HepG2 (cell line): ENCODE data around the gene RPL18. TPM values are rescaled to one million over a fixed set of nuclear protein-coding genes. Genes with fewer than 3 reads are reported as not detected.

Experiments
- CHCHD3 ChIP-seq: sonication (generic); formaldehyde crosslinking; IDR thresholded peaks from 2 replicates; pipeline ENCODE4 v1.8.0; 2022; ENCODE audit warnings: mild to moderate bottlenecking, missing genetic modification reagents, moderate library complexity
- ETV6 ChIP-seq: sonication (generic); formaldehyde crosslinking; conservative IDR thresholded peaks from 2 replicates; pipeline ENCODE4 v1.4.0; 2020; ENCODE audit warnings: missing genetic modification reagents
- KMT2A ChIP-seq: sonication (generic); formaldehyde crosslinking; IDR thresholded peaks from 2 replicates; pipeline ENCODE4 v1.4.0; 2020; ENCODE audit warnings: missing genetic modification reagents
- MAFK ChIP-seq, 2 experiments: IDR thresholded peaks in 1 of 2; conservative IDR thresholded peaks in 1 of 2; 2 replicates each; pipeline ENCODE4 v1.6.1; 2011; ENCODE audit warnings: improper control_type of control experiment in 2 of 2, low read length in 2 of 2
- MXD3 ChIP-seq: IDR thresholded peaks from 2 replicates; pipeline ENCODE4 v1.6.1; 2016; ENCODE audit warnings: mild to moderate bottlenecking, missing biosample characterization, missing genetic modification reagents
- NFATC3 ChIP-seq: sonication (generic); formaldehyde crosslinking; IDR thresholded peaks from 2 replicates; pipeline ENCODE4 v1.5.1; 2020; ENCODE audit warnings: mild to moderate bottlenecking, missing genetic modification reagents
- NFIC ChIP-seq: IDR thresholded peaks from 2 replicates; pipeline ENCODE4 v1.6.1; 2012; ENCODE audit warnings: mild to moderate bottlenecking, low read length, inconsistent platforms
- NFKBIZ ChIP-seq: IDR thresholded peaks from 2 replicates; pipeline ENCODE4 v1.6.1; 2018; ENCODE audit warnings: missing genetic modification reagents, missing compliant biosample characterization
- NKX3-1 ChIP-seq: sonication (generic); formaldehyde crosslinking; IDR thresholded peaks from 2 replicates; pipeline ENCODE4 v1.5.0; 2020; ENCODE audit warnings: missing genetic modification reagents
- NONO ChIP-seq, 2 experiments: fragments of 450-650 bp in 1 of 2; sonication (generic) in 1 of 2; formaldehyde crosslinking in 1 of 2; IDR thresholded peaks in 1 of 2; conservative IDR thresholded peaks in 1 of 2; 2 replicates each; pipeline versions ENCODE4 v1.6.1 to v1.8.0; 2017 to 2022; ENCODE audit warnings: mild to moderate bottlenecking in 1 of 2, missing genetic modification reagents in 1 of 2, moderate library complexity in 1 of 2
- NR2F1 ChIP-seq, 2 experiments: fragments of 450-650 bp in 1 of 2; formaldehyde crosslinking in 1 of 2; IDR thresholded peaks; 2 replicates each; pipeline versions ENCODE4 v1.5.0 to v1.6.1; 2016 to 2020; ENCODE audit warnings: mild to moderate bottlenecking in 1 of 2, missing compliant biosample characterization in 1 of 2, missing genetic modification reagents in 1 of 2, moderate library complexity in 1 of 2
- PAF1 ChIP-seq: IDR thresholded peaks from 2 replicates; pipeline ENCODE4 v1.6.1; 2016; ENCODE audit warnings: missing genetic modification reagents, missing compliant biosample characterization
- POLR2AphosphoS2 ChIP-seq: IDR thresholded peaks from 2 replicates; pipeline ENCODE4 v1.6.1; 2011; ENCODE audit warnings: low read depth, low read length, improper control_type of control experiment
- POLR2G ChIP-seq: fragments of 200-400 bp; formaldehyde crosslinking; IDR thresholded peaks from 2 replicates; pipeline ENCODE4 v1.6.1; 2018; ENCODE audit warnings: mild to moderate bottlenecking, low read depth, low read length, moderate library complexity
- RXRB ChIP-seq: IDR thresholded peaks from 2 replicates; pipeline ENCODE4 v1.6.1; 2016; ENCODE audit warnings: borderline replicate concordance, missing genetic modification reagents, missing compliant biosample characterization
- SOX13 ChIP-seq, 3 experiments: fragments of 450-650 bp in 1 of 3; sonication (generic) in 1 of 3; formaldehyde crosslinking in 1 of 3; IDR thresholded peaks in 2 of 3; conservative IDR thresholded peaks in 1 of 3; 2 replicates each; pipeline versions ENCODE4 v1.5.0 to v1.6.1; 2016 to 2020; ENCODE audit warnings: antibody characterized with exemption in 1 of 3, mild to moderate bottlenecking in 1 of 3, missing compliant biosample characterization in 1 of 3, missing genetic modification reagents in 1 of 3, moderate library complexity in 1 of 3
- SYNCRIP ChIP-seq: fragments of 200-400 bp; formaldehyde crosslinking; IDR thresholded peaks from 2 replicates; pipeline ENCODE4 v1.6.1; 2018; ENCODE audit warnings: mild to moderate bottlenecking, low read depth, low read length; ENCODE audit not compliant: insufficient read depth
- TEAD3 ChIP-seq: optimal IDR thresholded peaks from 2 replicates; pipeline ENCODE3; 2016; ENCODE audit warnings: borderline replicate concordance
- TRIM24 ChIP-seq: sonication (generic); formaldehyde crosslinking; IDR thresholded peaks from 2 replicates; pipeline ENCODE4 v1.8.0; 2022; ENCODE audit warnings: mild to moderate bottlenecking, missing genetic modification reagents
- ZBTB14 ChIP-seq: sonication (generic); formaldehyde crosslinking; IDR thresholded peaks from 2 replicates; pipeline ENCODE4 v1.4.0; 2020; ENCODE audit warnings: missing genetic modification reagents
- ZBTB7B ChIP-seq: sonication (generic); formaldehyde crosslinking; IDR thresholded peaks from 2 replicates; pipeline ENCODE4 v1.4.0; 2020; ENCODE audit warnings: missing genetic modification reagents
- ZMYM4 ChIP-seq: sonication (generic); formaldehyde crosslinking; IDR thresholded peaks from 2 replicates; pipeline ENCODE4 v1.8.1; 2023; ENCODE audit warnings: mild to moderate bottlenecking, missing genetic modification reagents
- ZNF367 ChIP-seq: sonication (generic); formaldehyde crosslinking; IDR thresholded peaks from 2 replicates; pipeline ENCODE4 v1.4.0; 2020; ENCODE audit warnings: missing genetic modification reagents, borderline replicate concordance
- ZNF460 ChIP-seq: sonication (generic); formaldehyde crosslinking; IDR thresholded peaks from 2 replicates; pipeline ENCODE4 v1.5.1; 2020; ENCODE audit warnings: missing genetic modification reagents, mild to moderate bottlenecking, borderline replicate concordance
- ZNF589 ChIP-seq: sonication (generic); formaldehyde crosslinking; conservative IDR thresholded peaks from 2 replicates; pipeline ENCODE4 v1.8.0; 2022; ENCODE audit warnings: mild to moderate bottlenecking, moderate library complexity, missing genetic modification reagents
- ZNF629 ChIP-seq: sonication (generic); formaldehyde crosslinking; conservative IDR thresholded peaks from 2 replicates; pipeline ENCODE4 v1.5.0; 2020; ENCODE audit warnings: missing genetic modification reagents
- ZNF639 ChIP-seq: conservative IDR thresholded peaks from 2 replicates; pipeline ENCODE4 v1.6.1; 2018; ENCODE audit warnings: missing genetic modification reagents
- ZSCAN21 ChIP-seq: sonication (generic); formaldehyde crosslinking; IDR thresholded peaks from 2 replicates; pipeline ENCODE4 v1.8.0; 2022; ENCODE audit warnings: mild to moderate bottlenecking, missing genetic modification reagents, moderate library complexity, borderline replicate concordance
- polyA plus RNA-seq, 8 experiments: library from polyadenylated mRNA; depleted of rRNA in 3 of 8; stranded (reverse) in 7 of 8; unstranded in 1 of 8; fragments of >200 nt; fragmentation: Illumina TruSeq in 4 of 8; extraction: Trizol in 4 of 8; gene quantifications; 2 replicates each; pipeline versions ENCODE4 v1.2.1 to v1.2.3, GENCODE V29; 2011 to 2016; ENCODE audit warnings: low read depth in 4 of 8, missing spikeins in 1 of 8, mixed read lengths in 1 of 8; ENCODE audit not compliant: insufficient read depth in 1 of 8
- total RNA-seq, 5 experiments: library from RNA; depleted of rRNA; stranded (reverse); fragments of >200 nt; fragmentation: Illumina TruSeq; extraction: Trizol; gene quantifications; 2 replicates each; pipeline ENCODE4 v1.2.3, GENCODE V29; 2016; ENCODE audit warnings: low read depth in 1 of 5

Gene RPL18
- total and polyA plus RNA-seq, 2 of the 13 experiments (the other 11 are each of a cell fraction or from before 2014, with no cell fraction given) = 1,485 to 1,639 TPM

- TF ChIP-seq PAF1 (CRISPR knock-in tag) (peak; percentile 72; the same call in 1 of the 2 replicates), MXD3 (CRISPR knock-in tag) (no peak), RXRB (CRISPR knock-in tag) (no peak), TEAD3 (CRISPR knock-in tag) (no peak), ZNF639 (CRISPR knock-in tag) (no peak), ZNF589 (CRISPR knock-in tag) (no peak), NKX3-1 (CRISPR knock-in tag) (no peak), SYNCRIP (no peak), POLR2G (peak; percentile 78), POLR2AphosphoS2 (peak; percentile 85; the same call in 1 of the 2 replicates), NR2F1 (CRISPR knock-in tag; IDR thresholded peaks at IDR 0.05) (peak in 1 of 2 experiments; percentile 25; a peak in 1 of 4 replicates), ZNF460 (CRISPR knock-in tag) (no peak), NFKBIZ (CRISPR knock-in tag) (no peak), ZBTB7B (CRISPR knock-in tag) (no peak), NFATC3 (CRISPR knock-in tag) (no peak), NFIC (no peak), ZNF367 (CRISPR knock-in tag) (no peak), ZNF629 (no peak), SOX13 (IDR thresholded peaks at IDR 0.05) (no peak), SOX13 (CRISPR knock-in tag; conservative IDR thresholded peaks at IDR 0.05 in 1 of 2, IDR thresholded peaks at IDR 0.05 in 1 of 2) (0 out of 4 replicates have a peak, but pooled peaks of 1 of the 2 experiments have one; percentile 59), KMT2A (CRISPR knock-in tag) (no peak), ETV6 (CRISPR knock-in tag) (no peak), TRIM24 (CRISPR knock-in tag) (no peak), ZBTB14 (CRISPR knock-in tag) (no peak), CHCHD3 (no peak), ZSCAN21 (CRISPR knock-in tag) (no peak), NONO (IDR thresholded peaks at IDR 0.05) (no peak), NONO (CRISPR knock-in tag; conservative IDR thresholded peaks at IDR 0.05) (no peak), MAFK (conservative IDR thresholded peaks at IDR 0.05 in 1 of 2, IDR thresholded peaks at IDR 0.05 in 1 of 2; ENCODE audit: low read length in 2 of 2) (no peak), ZMYM4 (CRISPR knock-in tag) (no peak)
Observed at GRCh38 chr19:48614436-48615230, 4.3 kb downstream of the RPL18 start, which contains the start of gene FAM83E (continued).
